Activated naive CD4-positive, alpha-beta T cell treated with anti-CD3 and anti-CD28 coated beads, Interleukin-2, amount 50 U/mL, for 72 hours (primary cell): Measurements from ENCODE around the gene MYOC. TPM values are rescaled to one million over a fixed set of nuclear protein-coding genes. Genes with fewer than 3 reads are reported as not detected.
"Not testable (repeated sequence)": the region's sequence is repeated elsewhere in the genome, so short reads cannot be mapped to it uniquely, and the experiment has no call there.

ENCODE experiments used
- ATAC-seq, 2 donors: fragments of 150-1000 bp; cut with Tn5 transposase; 2 replicates each; pipeline ENCODE4 v1.10.0; 2021; ENCODE audit warnings: mild to moderate bottlenecking in 2 of 2, moderate library complexity in 2 of 2
- DNase-seq, 2 donors: peaks; one replicate each; pipeline ENCODE4 v3.0.0; 2021 to 2022; ENCODE audit warnings: low spot score in 2 of 2
- H3K27ac Mint-ChIP-seq, 2 donors: one replicate each; pipeline ENCODE4 v1.8.0; 2022; ENCODE audit warnings: mild to moderate bottlenecking in 2 of 2, mixed read lengths in 2 of 2
- H3K36me3 Mint-ChIP-seq, 2 donors: one replicate each; pipeline ENCODE4 v1.8.0; 2022; ENCODE audit warnings: mixed read lengths in 2 of 2
- H3K9me3 Mint-ChIP-seq, 2 donors: one replicate each; pipeline ENCODE4 v1.8.0; 2022; ENCODE audit warnings: mixed read lengths in 2 of 2
- total RNA-seq, 2 donors: library from RNA; stranded (reverse); gene quantifications; one replicate each; pipeline ENCODE4 v1.2.3, GENCODE V29; 2022

The MYOC gene
- total RNA-seq, 2 donors from 2014 or later, result not detected

DNA sequence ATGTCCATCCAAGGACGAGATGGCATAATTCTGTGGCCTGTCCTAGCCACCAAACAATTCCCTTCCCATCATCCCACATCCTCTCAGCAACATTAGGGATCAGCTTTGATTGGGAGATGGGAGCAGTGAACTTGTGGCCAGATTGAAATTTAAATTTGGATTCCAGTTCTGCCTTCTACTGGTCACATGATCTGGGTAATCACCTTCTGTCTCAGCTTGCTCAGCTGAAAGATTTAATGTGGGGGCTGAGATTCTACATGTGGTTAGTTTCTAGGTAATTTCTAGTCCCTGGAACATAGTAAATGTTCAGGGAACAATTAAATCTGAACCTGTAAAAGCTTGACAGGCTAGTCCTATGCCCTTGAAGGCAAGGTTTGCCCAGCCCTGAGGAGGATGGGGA is 27.3 kb downstream of the MYOC start:
- H3K36me3 Mint-ChIP-seq, result no peaks in the 10 kb centered on the region
- H3K27ac Mint-ChIP-seq, result no peak overlapping the region
- H3K9me3 Mint-ChIP-seq, result no peaks in the 10 kb centered on the region
- no peak for ATAC-seq
- no peak for DNase-seq

DNA sequence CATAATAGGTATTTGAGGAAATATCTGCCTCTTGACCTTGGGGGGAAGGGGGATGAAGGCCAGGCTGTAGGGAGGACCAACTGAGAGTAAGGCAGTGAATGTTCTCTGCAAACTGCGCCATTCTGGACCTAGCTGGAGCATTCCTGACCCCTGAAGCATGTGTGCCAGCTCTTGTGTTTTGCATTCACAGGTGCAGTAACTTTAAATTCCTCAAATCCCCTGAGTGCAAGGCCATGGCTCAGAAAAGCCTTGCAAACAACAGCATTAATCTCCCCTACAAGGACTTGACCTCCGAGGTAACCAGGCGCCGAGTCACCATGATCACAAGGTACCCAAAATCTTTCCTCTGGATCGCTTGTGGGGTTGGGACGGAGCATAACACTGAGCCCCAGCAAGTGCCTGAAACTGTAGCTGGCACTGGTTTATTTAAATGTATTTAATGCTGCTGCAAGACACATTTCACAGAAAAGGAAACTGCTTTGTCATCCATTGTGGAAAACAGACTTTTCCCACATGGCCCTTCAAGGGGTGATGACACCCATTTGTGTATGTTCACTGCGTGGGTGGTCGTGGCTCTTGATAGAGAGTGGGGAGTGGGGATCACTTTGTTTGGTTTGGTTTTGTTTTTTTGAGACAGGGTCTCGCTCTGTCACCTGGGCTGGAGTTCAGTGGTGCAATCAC is 28.7 kb downstream of the MYOC start:
- H3K9me3 Mint-ChIP-seq, result no peaks in the 10 kb centered on the region
- ATAC-seq (no peak), DNase-seq (no peak)
- H3K36me3 Mint-ChIP-seq, result no peaks in the 10 kb centered on the region
- H3K27ac Mint-ChIP-seq, result no peak overlapping the region

DNA sequence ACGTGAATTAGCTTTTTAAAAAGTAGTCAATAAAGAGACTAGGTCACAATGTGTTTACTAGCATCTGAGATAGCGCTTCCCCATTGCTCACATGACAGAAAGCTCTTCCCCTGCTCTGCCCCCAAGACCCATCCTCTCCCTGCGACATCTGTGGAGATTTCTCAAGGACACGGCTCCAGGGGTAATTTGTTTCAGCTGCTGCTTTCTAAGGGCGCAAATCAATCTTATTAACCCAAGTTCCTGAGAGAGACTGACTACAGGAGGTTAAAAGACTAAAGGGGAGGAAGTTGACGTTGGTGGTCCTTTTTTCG is 30.4 kb downstream of the MYOC start, which contains the start of gene MYOCOS:
MYOCOS (plus strand) TSS at position 92 of the 311 bp plus-strand sequence. CDS start 1,641 bp downstream, outside the sequence.
- no peaks in the 10 kb centered on the region for H3K9me3 Mint-ChIP-seq
- no peaks in the 10 kb centered on the region for H3K36me3 Mint-ChIP-seq
- H3K27ac Mint-ChIP-seq, result no peak within 1 kb of the TSS
- ATAC-seq (no peak), DNase-seq (no peak)

DNA sequence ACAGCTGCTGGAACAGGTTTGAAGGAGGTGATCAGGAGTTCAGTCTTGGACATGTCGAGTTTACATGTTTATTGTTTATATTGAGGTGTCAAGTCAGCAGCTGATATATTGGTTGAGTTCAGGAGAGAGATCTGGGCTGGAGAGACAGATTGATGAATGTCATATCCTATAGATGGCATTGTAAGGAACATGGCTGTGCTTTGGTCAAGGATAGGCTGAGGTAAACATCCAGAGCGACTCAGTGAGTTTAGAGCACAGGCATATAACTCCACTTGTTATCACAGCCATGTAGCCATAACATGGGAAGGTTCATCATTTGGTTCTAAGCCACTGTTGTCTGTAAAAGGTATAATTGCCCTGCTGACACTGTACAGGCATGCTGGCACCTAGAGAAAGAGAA is 35.9 kb downstream of the MYOC start:
- Mint-ChIP-seq H3K27ac (no peak overlapping the region), H3K9me3 (no peaks in the 10 kb centered on the region), H3K36me3 (no peaks in the 10 kb centered on the region)
- DNase-seq (no peak), ATAC-seq (no peak)

- H3K9me3 Mint-ChIP-seq, H3K36me3 Mint-ChIP-seq, H3K27ac Mint-ChIP-seq, DNase-seq, ATAC-seq: not testable (repeated sequence)
Measured at GRCh38 chr1:171615122-171615906, 37.2 kb downstream of the MYOC start.

DNA sequence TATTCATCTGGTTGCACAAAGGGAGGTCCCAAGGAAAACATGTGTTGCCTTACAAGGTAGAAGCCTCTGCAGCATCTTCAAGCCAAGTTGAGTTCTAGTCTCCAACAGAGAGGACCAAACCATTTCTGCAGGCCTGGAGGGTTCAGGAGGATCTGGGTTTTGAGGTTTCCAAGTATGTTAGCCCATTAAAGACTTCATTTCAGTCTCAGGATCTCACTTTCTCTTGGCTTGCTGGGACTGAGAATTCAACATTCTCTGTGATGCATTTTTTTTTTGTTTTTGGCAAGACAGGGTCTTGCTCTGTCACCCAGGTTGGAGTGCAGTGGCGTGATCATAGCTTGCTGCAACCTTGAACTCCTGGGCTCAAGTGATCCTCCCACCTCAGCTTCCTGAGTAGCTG is 39.2 kb downstream of the MYOC start:
- no peak for ATAC-seq
- DNase-seq, result no peak
- H3K36me3 Mint-ChIP-seq, result no peaks in the 10 kb centered on the region
- H3K27ac Mint-ChIP-seq, result no peak overlapping the region
- no peaks in the 10 kb centered on the region for H3K9me3 Mint-ChIP-seq

- Mint-ChIP-seq H3K27ac (no peak overlapping the region), H3K36me3 (no peaks in the 10 kb centered on the region), H3K9me3 (peaks cover 0 to 7% of the 10 kb centered on the region in 2 donors)
- no peak for DNase-seq
- ATAC-seq, result no peak
Measured at GRCh38 chr1:171611306-171611705, 41.2 kb downstream of the MYOC start.

DNA sequence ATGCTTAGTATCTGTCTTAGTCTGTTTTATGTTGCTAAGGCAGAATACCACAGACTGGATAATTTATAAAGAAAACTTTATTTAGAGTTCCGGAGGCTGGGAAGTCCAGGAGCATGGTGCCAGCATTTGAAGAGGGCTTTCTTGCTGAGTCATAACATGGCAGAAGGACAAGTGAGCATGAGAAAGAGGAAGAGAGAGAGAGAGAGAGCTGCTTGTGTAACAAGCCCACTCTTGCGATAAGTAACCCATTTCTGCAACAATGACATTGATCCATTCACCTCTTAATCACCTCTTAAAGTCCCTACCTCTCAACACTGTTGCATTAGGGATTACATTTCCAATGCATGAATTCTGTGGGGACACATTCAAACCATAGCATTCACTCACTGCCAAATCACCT is 42.1 kb downstream of the MYOC start:
- ATAC-seq, result no peak
- DNase-seq, result no peak

GRCh38 chr1:171606402-171606941 is 46.0 kb downstream of the MYOC start:
- peaks cover 0 to 7% of the 10 kb centered on the region in 2 donors for H3K9me3 Mint-ChIP-seq
- H3K36me3 Mint-ChIP-seq, result no peaks in the 10 kb centered on the region
- no peak for ATAC-seq
- H3K27ac Mint-ChIP-seq, result no peak overlapping the region
- DNase-seq, result no peak

More for the DNA sequence above, 42.1 kb downstream of the MYOC start:
- Mint-ChIP-seq H3K27ac (no peak overlapping the region), H3K9me3 (peaks cover 0 to 7% of the 10 kb centered on the region in 2 donors), H3K36me3 (no peaks in the 10 kb centered on the region)

GRCh38 chr1:171603042-171603441 is 49.4 kb downstream of the MYOC start:
- not testable (repeated sequence) for H3K9me3 Mint-ChIP-seq, DNase-seq

GRCh38 chr1:171600862-171601261 is 51.6 kb downstream of the MYOC start:
- Mint-ChIP-seq H3K36me3 (no peaks in the 10 kb centered on the region), H3K27ac (peak overlapping the region in 1 of 2 donors; percentile 18), H3K9me3 (no peaks in the 10 kb centered on the region)
- ATAC-seq (peak in 1 of 2 donors; percentile 46), DNase-seq (no peak)

More at GRCh38 chr1:171603042-171603441, 49.4 kb downstream of the MYOC start:
- H3K27ac Mint-ChIP-seq, H3K36me3 Mint-ChIP-seq, ATAC-seq: not testable (repeated sequence)

- DNase-seq, ATAC-seq, H3K9me3 Mint-ChIP-seq, H3K27ac Mint-ChIP-seq, H3K36me3 Mint-ChIP-seq: not testable (repeated sequence)
Measured at GRCh38 chr1:171600310-171600709, 52.2 kb downstream of the MYOC start.

DNA sequence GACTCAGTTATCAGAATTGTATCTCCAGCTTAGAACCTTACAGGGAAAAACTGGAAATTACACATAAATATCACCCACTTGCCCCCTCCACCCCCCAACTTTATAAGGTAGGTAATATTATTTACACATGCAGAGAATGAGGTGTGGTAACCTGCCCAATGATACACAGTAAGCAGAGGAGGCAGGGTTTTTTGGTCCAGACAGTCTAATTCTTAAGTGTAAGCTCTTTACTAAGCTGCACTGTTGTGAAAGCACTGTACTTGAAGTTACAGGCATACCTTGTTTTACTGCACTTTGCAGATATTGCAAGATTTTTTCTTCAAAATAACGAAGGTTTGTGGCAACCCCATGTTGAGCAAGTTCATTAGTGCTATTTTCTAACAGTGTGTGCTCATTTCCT is 55.3 kb downstream of the MYOC start:
- ATAC-seq (no peak), DNase-seq (no peak)
- no peaks in the 10 kb centered on the region for H3K9me3 Mint-ChIP-seq
- H3K27ac Mint-ChIP-seq, result no peak overlapping the region
- peaks cover 0 to 7% of the 10 kb centered on the region in 2 donors for H3K36me3 Mint-ChIP-seq

DNA sequence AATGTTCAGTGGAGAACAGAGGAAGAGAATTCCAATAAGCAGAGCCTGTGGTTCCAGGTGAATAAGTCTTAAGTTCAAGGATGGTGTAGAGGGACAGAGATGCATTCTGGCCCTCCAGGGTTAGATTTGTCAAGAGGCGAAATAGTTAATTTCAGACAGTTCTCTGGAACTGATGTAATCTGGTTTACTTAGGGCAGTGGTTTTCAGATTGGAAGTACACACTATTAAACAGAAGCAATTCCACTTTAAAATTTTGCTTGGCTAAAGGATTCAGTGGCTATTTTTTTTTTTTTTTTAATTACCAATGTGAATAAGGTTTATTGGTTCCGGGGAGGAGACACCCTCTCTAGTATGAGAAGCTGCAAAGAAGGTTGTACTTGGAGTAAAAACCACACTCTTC is 55.8 kb downstream of the MYOC start:
- Mint-ChIP-seq H3K27ac (peak overlapping the region; percentile 6 to 20), H3K9me3 (no peaks in the 10 kb centered on the region), H3K36me3 (peaks cover 0 to 10% of the 10 kb centered on the region in 2 donors)
- no peak for ATAC-seq
- DNase-seq, result no peak

- H3K9me3 Mint-ChIP-seq, result no peaks in the 10 kb centered on the region
- peak overlapping the region in 1 of 2 donors; percentile 20 for H3K27ac Mint-ChIP-seq
- DNase-seq, result no peak
- no peak for ATAC-seq
- peaks cover 0 to 15% of the 10 kb centered on the region in 2 donors for H3K36me3 Mint-ChIP-seq
Measured at GRCh38 chr1:171596119-171596518, 56.4 kb downstream of the MYOC start.

- H3K9me3 Mint-ChIP-seq, result no peaks in the 10 kb centered on the region
- DNase-seq (no peak), ATAC-seq (no peak)
- H3K27ac Mint-ChIP-seq, result peak overlapping the region in 1 of 2 donors; percentile 20
- H3K36me3 Mint-ChIP-seq, result peaks cover under 1 to 23% of the 10 kb centered on the region in 2 donors
Measured at GRCh38 chr1:171595324-171595723, 57.2 kb downstream of the MYOC start.

DNA sequence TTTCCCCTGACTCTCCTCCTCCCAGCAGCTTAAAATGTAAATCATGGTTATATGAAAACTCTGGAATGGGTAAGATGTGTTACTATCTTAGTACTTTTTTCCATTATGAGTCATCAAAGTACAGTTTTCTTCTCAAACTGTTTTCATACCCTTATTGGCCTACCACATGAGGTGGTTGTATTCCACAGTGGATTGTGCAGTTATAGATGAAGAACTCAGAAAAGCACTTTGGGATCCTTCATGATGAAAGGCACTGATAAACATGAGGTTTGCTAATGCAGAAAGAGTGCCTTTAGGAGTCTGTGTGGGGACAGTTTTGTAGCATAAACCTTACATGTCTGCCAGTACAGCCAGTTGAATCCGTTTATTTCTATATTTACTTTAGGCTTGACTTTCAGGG is 62.5 kb downstream of the MYOC start:
- Mint-ChIP-seq H3K9me3 (no peaks in the 10 kb centered on the region), H3K36me3 (peaks cover 21 to 61% of the 10 kb centered on the region in 2 donors), H3K27ac (peak overlapping the region; percentile 77 to 78)
- ATAC-seq (peak; percentile 57 to 74), DNase-seq (no peak)
